Esophagus squamous epithelium (tissue), 4 donors: ENCODE measurements around the gene NAPB.

ENCODE experiments used
- POLR2A ChIP-seq, 4 donors: fragments of 450-650 bp; IDR thresholded peaks; one replicate each; pipeline ENCODE4 v1.6.1; 2017; ENCODE audit warnings: antibody characterized with exemption in 4 of 4, mild to moderate bottlenecking in 4 of 4, moderate library complexity in 3 of 4
- TF ChIP-seq, protein P1 (sequence below), 6 experiments: fragments of 450-650 bp in 4 of 6; fragments of 200-600 bp in 2 of 6; sonication (generic) in 2 of 6; IDR thresholded peaks; one replicate each; pipeline ENCODE4 v1.5.1; 2016 to 2019; ENCODE audit warnings: antibody characterized with exemption in 6 of 6, mild to moderate bottlenecking in 4 of 6, moderate library complexity in 4 of 6

- TF ChIP-seq, protein P1, sequence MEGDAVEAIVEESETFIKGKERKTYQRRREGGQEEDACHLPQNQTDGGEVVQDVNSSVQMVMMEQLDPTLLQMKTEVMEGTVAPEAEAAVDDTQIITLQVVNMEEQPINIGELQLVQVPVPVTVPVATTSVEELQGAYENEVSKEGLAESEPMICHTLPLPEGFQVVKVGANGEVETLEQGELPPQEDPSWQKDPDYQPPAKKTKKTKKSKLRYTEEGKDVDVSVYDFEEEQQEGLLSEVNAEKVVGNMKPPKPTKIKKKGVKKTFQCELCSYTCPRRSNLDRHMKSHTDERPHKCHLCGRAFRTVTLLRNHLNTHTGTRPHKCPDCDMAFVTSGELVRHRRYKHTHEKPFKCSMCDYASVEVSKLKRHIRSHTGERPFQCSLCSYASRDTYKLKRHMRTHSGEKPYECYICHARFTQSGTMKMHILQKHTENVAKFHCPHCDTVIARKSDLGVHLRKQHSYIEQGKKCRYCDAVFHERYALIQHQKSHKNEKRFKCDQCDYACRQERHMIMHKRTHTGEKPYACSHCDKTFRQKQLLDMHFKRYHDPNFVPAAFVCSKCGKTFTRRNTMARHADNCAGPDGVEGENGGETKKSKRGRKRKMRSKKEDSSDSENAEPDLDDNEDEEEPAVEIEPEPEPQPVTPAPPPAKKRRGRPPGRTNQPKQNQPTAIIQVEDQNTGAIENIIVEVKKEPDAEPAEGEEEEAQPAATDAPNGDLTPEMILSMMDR (IDR thresholded peaks at IDR 0.05), result no peak
- TF ChIP-seq POLR2A (IDR thresholded peaks at IDR 0.05), result no peak
These were observed 10.2 kb downstream of the NAPB start for GRCh38 chr20:23410916-23411695.
